ENCODE data around the gene MCM3AP. TPM values are rescaled to one million over a fixed set of nuclear protein-coding genes. Genes with fewer than 3 reads are reported as not detected.

The MCM3AP gene
- total and polyA plus RNA-seq, 2 experiments from 2014 or later: 35.4 to 64.8 TPM

DNA sequence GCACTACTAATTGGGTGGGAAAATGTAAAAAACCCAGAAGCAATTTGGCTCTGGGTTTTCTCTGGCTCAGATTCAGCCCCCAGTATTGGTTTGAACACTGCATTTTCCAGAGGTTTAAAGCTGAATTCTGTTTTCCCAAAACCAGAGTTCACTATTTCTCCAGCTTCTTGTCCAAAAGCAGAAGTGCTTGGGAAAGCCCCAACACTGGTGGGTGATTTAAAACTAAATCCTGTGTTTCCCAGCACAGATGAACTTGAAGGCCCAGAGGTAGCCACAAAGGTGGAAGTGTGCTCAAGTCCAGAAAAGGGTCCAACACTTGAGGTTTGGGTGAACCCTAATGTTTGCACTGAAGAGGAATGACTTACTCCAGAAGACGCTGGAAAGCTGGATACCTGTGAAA is 678 bp downstream of the MCM3AP start:
- peak overlapping the region; percentile 92 for H3K4me2 ChIP-seq
- H3K27ac ChIP-seq: peak overlapping the region; percentile 97
- no peak for DNase-seq (ENCODE audit: low spot score)
- H3K27me3 ChIP-seq: no peaks in the 10 kb centered on the region
- peaks cover 12% of the 10 kb centered on the region for H4K20me1 ChIP-seq (ENCODE audit: insufficient read depth, poor library complexity, severe bottlenecking)
- H3K4me3 ChIP-seq: peak overlapping the region; percentile 86
- WGBS (ENCODE audit: low lambda C conversion rate, missing lambda C conversion rate): 95% methylated on average over 1 of the region's 1 CpG
- peaks cover 71% of the 10 kb centered on the region for H3K79me2 ChIP-seq
- H3K4me1 ChIP-seq (ENCODE audit: insufficient read depth): peaks cover 27% of the 10 kb centered on the region
- TF ChIP-seq EZH2phosphoT487 (IDR thresholded peaks at IDR 0.05; ENCODE audit: low read depth, severe bottlenecking, unreplicated experiment) (no peak), EZH2 (IDR thresholded peaks at IDR 0.05; ENCODE audit: borderline replicate concordance) (no peak)
- TF ChIP-seq, protein P1, sequence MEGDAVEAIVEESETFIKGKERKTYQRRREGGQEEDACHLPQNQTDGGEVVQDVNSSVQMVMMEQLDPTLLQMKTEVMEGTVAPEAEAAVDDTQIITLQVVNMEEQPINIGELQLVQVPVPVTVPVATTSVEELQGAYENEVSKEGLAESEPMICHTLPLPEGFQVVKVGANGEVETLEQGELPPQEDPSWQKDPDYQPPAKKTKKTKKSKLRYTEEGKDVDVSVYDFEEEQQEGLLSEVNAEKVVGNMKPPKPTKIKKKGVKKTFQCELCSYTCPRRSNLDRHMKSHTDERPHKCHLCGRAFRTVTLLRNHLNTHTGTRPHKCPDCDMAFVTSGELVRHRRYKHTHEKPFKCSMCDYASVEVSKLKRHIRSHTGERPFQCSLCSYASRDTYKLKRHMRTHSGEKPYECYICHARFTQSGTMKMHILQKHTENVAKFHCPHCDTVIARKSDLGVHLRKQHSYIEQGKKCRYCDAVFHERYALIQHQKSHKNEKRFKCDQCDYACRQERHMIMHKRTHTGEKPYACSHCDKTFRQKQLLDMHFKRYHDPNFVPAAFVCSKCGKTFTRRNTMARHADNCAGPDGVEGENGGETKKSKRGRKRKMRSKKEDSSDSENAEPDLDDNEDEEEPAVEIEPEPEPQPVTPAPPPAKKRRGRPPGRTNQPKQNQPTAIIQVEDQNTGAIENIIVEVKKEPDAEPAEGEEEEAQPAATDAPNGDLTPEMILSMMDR (IDR thresholded peaks at IDR 0.05; ENCODE audit: poor library complexity): no peak
- H3K36me3 ChIP-seq (replicated peaks; ENCODE audit: insufficient read depth, low read depth): no peaks in the 10 kb centered on the region
- no peaks in the 10 kb centered on the region for H3K9me2 ChIP-seq (replicated peaks; ENCODE audit: insufficient read depth)
- no peak overlapping the region for H2AFZ ChIP-seq
- no peaks in the 10 kb centered on the region for H3K9me3 ChIP-seq (ENCODE audit: low read depth)

DNA sequence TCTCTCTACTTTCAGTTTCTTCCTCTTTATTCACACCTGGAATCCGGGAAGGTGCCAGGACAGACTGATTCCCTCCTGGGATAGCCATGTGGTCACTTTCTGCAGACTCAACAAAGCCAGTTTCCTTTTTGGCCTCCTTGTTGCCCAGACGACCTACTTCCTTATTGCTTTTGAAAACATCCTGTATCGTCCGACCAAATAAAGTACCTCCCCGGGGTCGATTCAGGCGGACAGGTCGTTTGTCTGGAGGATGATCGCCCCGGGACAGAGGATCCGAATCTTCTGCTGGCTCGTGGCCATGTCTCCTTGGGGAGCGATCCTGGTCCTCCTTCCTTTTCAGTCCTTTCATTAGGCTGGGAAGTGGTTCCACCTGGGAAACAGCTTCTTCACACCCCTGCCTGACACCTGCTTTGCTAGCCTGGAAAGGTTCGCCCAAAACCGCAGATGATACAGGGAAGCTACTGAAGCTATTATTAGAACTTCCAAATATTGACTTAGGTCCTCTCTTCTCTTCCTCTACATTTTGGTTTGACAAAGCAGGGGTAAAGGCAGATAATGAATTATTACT is 1.2 kb downstream of the MCM3AP start:
- Histone ChIP-seq H3K27ac (no peak overlapping the region), H3K9me2 (replicated peaks; ENCODE audit: insufficient read depth) (no peaks in the 10 kb centered on the region), H2AFZ (no peak overlapping the region), H3K36me3 (replicated peaks; ENCODE audit: insufficient read depth, low read depth) (no peaks in the 10 kb centered on the region), H3K4me3 (no peak overlapping the region), H3K4me1 (ENCODE audit: insufficient read depth) (peaks cover 27% of the 10 kb centered on the region), H3K79me2 (peaks cover 68% of the 10 kb centered on the region), H3K4me2 (peak overlapping the region; percentile 92), H3K27me3 (no peaks in the 10 kb centered on the region), H3K9me3 (ENCODE audit: low read depth) (no peaks in the 10 kb centered on the region), H4K20me1 (ENCODE audit: insufficient read depth, poor library complexity, severe bottlenecking) (peaks cover 12% of the 10 kb centered on the region)
- TF ChIP-seq, protein P1 (IDR thresholded peaks at IDR 0.05; ENCODE audit: poor library complexity): no peak
- no peak for TF ChIP-seq EZH2 (IDR thresholded peaks at IDR 0.05; ENCODE audit: borderline replicate concordance)
- TF ChIP-seq EZH2phosphoT487 (IDR thresholded peaks at IDR 0.05; ENCODE audit: low read depth, severe bottlenecking, unreplicated experiment): no peak
- no peak for DNase-seq (ENCODE audit: low spot score)
- WGBS (ENCODE audit: low lambda C conversion rate, missing lambda C conversion rate): 93% methylated on average over 15 of the region's 15 CpGs

DNA sequence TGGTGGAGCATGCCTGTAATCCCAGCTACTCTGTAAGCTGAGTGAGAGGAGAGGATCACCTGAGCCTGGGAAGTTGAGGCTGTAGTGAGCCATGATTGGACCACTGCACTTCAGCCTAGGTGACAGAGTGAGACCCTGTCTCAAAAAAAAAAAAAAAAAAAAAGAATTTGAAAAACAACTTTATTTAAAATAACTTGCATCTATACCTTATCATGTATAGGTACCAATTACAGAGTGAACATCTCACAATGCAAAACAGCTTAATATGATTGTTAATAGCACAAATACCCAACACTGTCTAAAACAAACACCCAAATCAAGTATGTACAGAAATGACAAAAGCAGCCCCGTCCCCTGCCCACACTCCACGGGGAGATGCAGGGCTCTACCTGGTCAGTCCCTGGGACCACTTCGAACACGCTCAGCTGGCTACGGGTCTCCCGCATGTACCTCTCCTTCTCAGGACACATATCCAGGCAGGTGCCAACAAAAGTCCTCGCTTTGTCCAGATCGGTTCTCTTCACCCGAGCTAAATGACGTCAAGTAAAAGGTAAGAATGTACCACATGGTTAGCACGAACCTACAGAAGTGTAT is 10.5 kb downstream of the MCM3AP start:
- Histone ChIP-seq H3K27me3 (no peaks in the 10 kb centered on the region), H3K36me3 (replicated peaks; ENCODE audit: insufficient read depth, low read depth) (no peaks in the 10 kb centered on the region), H3K4me1 (ENCODE audit: insufficient read depth) (no peaks in the 10 kb centered on the region), H2AFZ (no peak overlapping the region), H3K4me2 (no peak overlapping the region), H3K79me2 (peaks cover 3% of the 10 kb centered on the region), H3K9me3 (ENCODE audit: low read depth) (no peaks in the 10 kb centered on the region), H4K20me1 (ENCODE audit: insufficient read depth, poor library complexity, severe bottlenecking) (no peaks in the 10 kb centered on the region), H3K9me2 (replicated peaks; ENCODE audit: insufficient read depth) (no peaks in the 10 kb centered on the region), H3K4me3 (no peak overlapping the region), H3K27ac (no peak overlapping the region)
- DNase-seq (ENCODE audit: low spot score): no peak
- TF ChIP-seq, protein P1 (IDR thresholded peaks at IDR 0.05; ENCODE audit: poor library complexity): no peak
- TF ChIP-seq EZH2phosphoT487 (IDR thresholded peaks at IDR 0.05; ENCODE audit: low read depth, severe bottlenecking, unreplicated experiment) (no peak), EZH2 (IDR thresholded peaks at IDR 0.05; ENCODE audit: borderline replicate concordance) (no peak)
- WGBS (ENCODE audit: low lambda C conversion rate, missing lambda C conversion rate): 97% methylated on average over 11 of the region's 11 CpGs

Data from hepatocyte (in vitro differentiated cells).